H9 (cell line): ENCODE measurements around the gene ZNF429. TPM values are rescaled to one million over a fixed set of nuclear protein-coding genes. Genes with fewer than 3 reads are reported as not detected.
A peak's percentile ranks its signal among the peaks of the same experiment; 100 is the strongest.

Source experiments
- DNase-seq: peaks from one replicate; pipeline ENCODE4 v3.0.0-alpha.2; 2017
- H2AFZ ChIP-seq: one replicate; pipeline ENCODE4 v1.6.1; 2013; ENCODE audit warnings: mild to moderate bottlenecking, low read length, control low read depth, moderate library complexity
- H2AK5ac ChIP-seq: 2 replicates; pipeline ENCODE4 v1.6.1; 2013; ENCODE audit warnings: low read length, control low read depth, mixed read lengths; ENCODE audit not compliant: insufficient read length
- H2BK120ac ChIP-seq: one replicate; pipeline ENCODE4 v1.6.1; 2013; ENCODE audit warnings: low read depth, mild to moderate bottlenecking, low read length, control low read depth, inconsistent platforms; ENCODE audit not compliant: poor library complexity, severe bottlenecking
- H2BK12ac ChIP-seq: 2 replicates; pipeline ENCODE4 v1.6.1; 2013; ENCODE audit warnings: low read length, control low read depth, mixed read lengths, low read depth; ENCODE audit not compliant: insufficient read length
- H2BK15ac ChIP-seq: 2 replicates; pipeline ENCODE4 v1.6.1; 2013; ENCODE audit warnings: low read depth, low read length, control low read depth
- H2BK20ac ChIP-seq: one replicate; pipeline ENCODE4 v1.6.1; 2013; ENCODE audit warnings: low read depth, mild to moderate bottlenecking, low read length, control low read depth, inconsistent platforms; ENCODE audit not compliant: poor library complexity, severe bottlenecking
- H2BK5ac ChIP-seq: 2 replicates; pipeline ENCODE4 v1.6.1; 2013; ENCODE audit warnings: low read length, control low read depth, mixed read lengths; ENCODE audit not compliant: insufficient read length
- H3K14ac ChIP-seq: 2 replicates; pipeline ENCODE4 v1.6.1; 2013; ENCODE audit warnings: low read length, control low read depth; ENCODE audit not compliant: insufficient read depth
- H3K18ac ChIP-seq: 2 replicates; pipeline ENCODE4 v1.6.1; 2013; ENCODE audit warnings: low read depth, mild to moderate bottlenecking, mixed read lengths, low read length, control low read depth; ENCODE audit not compliant: insufficient read length
- H3K23ac ChIP-seq: 2 replicates; pipeline ENCODE4 v1.6.1; 2013; ENCODE audit warnings: low read length, control low read depth, mixed read lengths, low read depth; ENCODE audit not compliant: insufficient read length
- H3K23me2 ChIP-seq: 2 replicates; pipeline ENCODE4 v1.6.1; 2013; ENCODE audit warnings: low read depth, mild to moderate bottlenecking, mixed read lengths, low read length, control low read depth; ENCODE audit not compliant: insufficient read length, poor library complexity, severe bottlenecking
- H3K27ac ChIP-seq: 2 replicates; pipeline ENCODE4 v1.5.1; 2013; ENCODE audit warnings: low read length, control low read depth, mixed read lengths, low read depth; ENCODE audit not compliant: insufficient read length
- H3K27me3 ChIP-seq: 2 replicates; pipeline ENCODE4 v1.6.1; 2013; ENCODE audit warnings: low read length, control low read depth, inconsistent platforms; ENCODE audit not compliant: insufficient read depth
- H3K4ac ChIP-seq: 2 replicates; pipeline ENCODE4 v1.6.1; 2013; ENCODE audit warnings: low read depth, mild to moderate bottlenecking, control low read depth, inconsistent platforms, low read length, moderate library complexity
- H3K4me1 ChIP-seq: 2 replicates; pipeline ENCODE4 v1.6.1; 2013; ENCODE audit warnings: low read length, control low read depth, inconsistent platforms; ENCODE audit not compliant: insufficient read depth
- H3K4me2 ChIP-seq: 2 replicates; pipeline ENCODE4 v1.6.1; 2013; ENCODE audit warnings: low read length, control low read depth, mixed read lengths; ENCODE audit not compliant: insufficient read length, insufficient read depth
- H3K56ac ChIP-seq: 2 replicates; pipeline ENCODE4 v1.6.1; 2013; ENCODE audit warnings: low read depth, mild to moderate bottlenecking, mixed read lengths, low read length, control low read depth; ENCODE audit not compliant: insufficient read length
- H3K79me1 ChIP-seq: 2 replicates; pipeline ENCODE4 v1.6.1; 2013; ENCODE audit warnings: low read depth, mild to moderate bottlenecking, moderate library complexity, low read length, control low read depth, inconsistent platforms; ENCODE audit not compliant: insufficient read depth, poor library complexity, severe bottlenecking
- H3K79me2 ChIP-seq: 2 replicates; pipeline ENCODE4 v1.6.1; 2013; ENCODE audit warnings: low read length, control low read depth, inconsistent platforms; ENCODE audit not compliant: insufficient read depth
- H3K9ac ChIP-seq: 2 replicates; pipeline ENCODE4 v1.6.1; 2013; ENCODE audit warnings: low read length, control low read depth, mixed read lengths; ENCODE audit not compliant: insufficient read length; ENCODE audit errors: extremely low read depth
- H3K9me3 ChIP-seq: one replicate; pipeline ENCODE4 v1.6.1; 2013; ENCODE audit warnings: low read depth, low read length, inconsistent platforms; ENCODE audit not compliant: control insufficient read depth
- H3T11ph ChIP-seq: one replicate; pipeline ENCODE4 v1.6.1; 2013; ENCODE audit warnings: mild to moderate bottlenecking, low read length, control low read depth, inconsistent platforms
- H4K20me1 ChIP-seq: one replicate; pipeline ENCODE4 v1.6.1; 2013; ENCODE audit not compliant: control insufficient read depth, insufficient read length, insufficient read depth
- H4K5ac ChIP-seq: 2 replicates; pipeline ENCODE4 v1.6.1; 2013; ENCODE audit warnings: low read depth, mild to moderate bottlenecking, mixed read lengths, low read length, control low read depth; ENCODE audit not compliant: insufficient read length
- H4K8ac ChIP-seq: replicated peaks from 2 replicates; pipeline ENCODE4 v1.6.1; 2013; ENCODE audit warnings: low read length, control low read depth, mixed read lengths, low read depth; ENCODE audit not compliant: insufficient read length
- H4K91ac ChIP-seq: 2 replicates; pipeline ENCODE4 v1.6.1; 2013; ENCODE audit warnings: low read depth, mild to moderate bottlenecking, moderate library complexity, mixed read lengths, low read length, control low read depth; ENCODE audit not compliant: insufficient read length
- H3K27ac Mint-ChIP-seq, 3 experiments: 2 replicates in 2 of 3; 3 replicates in 1 of 3; pipeline ENCODE4 v1.8.0; 2020 to 2021; ENCODE audit warnings: mixed read lengths in 3 of 3, mild to moderate bottlenecking in 1 of 3, moderate library complexity in 1 of 3
- H3K27me3 Mint-ChIP-seq: 2 replicates; pipeline ENCODE4 v1.8.0; 2021; ENCODE audit warnings: low read depth, mild to moderate bottlenecking, moderate library complexity, mixed read lengths
- H3K36me3 Mint-ChIP-seq, 3 experiments: 2 replicates in 2 of 3; 3 replicates in 1 of 3; pipeline ENCODE4 v1.8.0; 2020 to 2021; ENCODE audit warnings: low read depth in 3 of 3, mixed read lengths in 3 of 3; ENCODE audit not compliant: insufficient read depth in 1 of 3
- H3K4me1 Mint-ChIP-seq, 2 experiments: 2 replicates each; pipeline ENCODE4 v1.8.0; 2020; ENCODE audit warnings: mixed read lengths in 2 of 2
- H3K4me3 Mint-ChIP-seq, 2 experiments: 2 replicates in 1 of 2; 3 replicates in 1 of 2; pipeline ENCODE4 v1.8.0; 2020 to 2021; ENCODE audit warnings: mild to moderate bottlenecking in 2 of 2, mixed read lengths in 2 of 2, moderate library complexity in 1 of 2
- H3K9me3 Mint-ChIP-seq, 2 experiments: 2 replicates in 1 of 2; 3 replicates in 1 of 2; pipeline ENCODE4 v1.8.0; 2020; ENCODE audit warnings: mild to moderate bottlenecking in 2 of 2, mixed read lengths in 2 of 2, moderate library complexity in 1 of 2
- WGBS: extraction: QIAGEN DNeasy Blood & Tissue Kit; methylation state at CpG from one replicate; pipeline ENCODE4 v1.1.7; 2013; ENCODE audit warnings: missing lambda C conversion rate, low lambda C conversion rate, mixed read lengths; ENCODE audit not compliant: insufficient read length; ENCODE audit errors: extremely low coverage; 5-methylcytosine and 5-hydroxymethylcytosine counted together
- total RNA-seq: library from RNA; stranded (reverse); gene quantifications from 2 replicates; pipeline ENCODE4 v1.2.1, GENCODE V29; 2021
- TF ChIP-seq, protein P1 (sequence below): fragments of 200-600 bp; sonication (generic); conservative IDR thresholded peaks from 3 replicates; pipeline ENCODE4 v1.8.0; 2021; ENCODE audit warnings: antibody characterized with exemption, mild to moderate bottlenecking

ZNF429 gene
- total RNA-seq, 1 experiment from 2014 or later = 11.2 TPM

- Mint-ChIP-seq H3K9me3 (peaks cover 0 to 4% of the 10 kb centered on the region in 2 experiments; a peak in 2 of 5 replicates), H3K36me3 (peaks cover 0 to 1% (median under 1%) of the 10 kb centered on the region in 3 experiments; a peak in 3 of 7 replicates), H3K4me3 (no peak overlapping the region), H3K4me1 (no peaks in the 10 kb centered on the region; a peak in 1 of 4 replicates), H3K27ac (no peak overlapping the region), H3K27me3 (no peaks in the 10 kb centered on the region; the same call in 1 of the 2 replicates)
- H3K23me2 ChIP-seq = no peaks in the 10 kb centered on the region
- no peak overlapping the region for H3T11ph ChIP-seq
- no peak overlapping the region for H4K5ac ChIP-seq
- H2BK15ac ChIP-seq = no peak overlapping the region
- no peaks in the 10 kb centered on the region for H4K20me1 ChIP-seq
- no peak overlapping the region for H3K4ac ChIP-seq
- H2BK5ac ChIP-seq = no peak overlapping the region
- no peak overlapping the region for H3K27ac ChIP-seq
- H3K79me2 ChIP-seq = no peaks in the 10 kb centered on the region
- peak; percentile 57 for DNase-seq
- no peaks in the 10 kb centered on the region for H3K9me3 ChIP-seq
- H3K18ac ChIP-seq = no peak overlapping the region
- H4K8ac ChIP-seq = no peak overlapping the region
- H2BK12ac ChIP-seq = no peak overlapping the region
- H2BK20ac ChIP-seq = no peak overlapping the region
- no peak overlapping the region for H3K9ac ChIP-seq
- no peak overlapping the region for H2AK5ac ChIP-seq
- no peak overlapping the region for H3K14ac ChIP-seq
- H3K79me1 ChIP-seq = no peaks in the 10 kb centered on the region
- no peak overlapping the region for H4K91ac ChIP-seq
- H2BK120ac ChIP-seq = no peak overlapping the region
- H2AFZ ChIP-seq = no peak overlapping the region
- no peak overlapping the region for H3K56ac ChIP-seq
- no peaks in the 10 kb centered on the region for H3K4me1 ChIP-seq
- no CpG with 5 or more reads among the region's 5 CpGs for WGBS
- H3K23ac ChIP-seq = no peak overlapping the region
- H3K27me3 ChIP-seq = no peaks in the 10 kb centered on the region
- TF ChIP-seq, protein P1, sequence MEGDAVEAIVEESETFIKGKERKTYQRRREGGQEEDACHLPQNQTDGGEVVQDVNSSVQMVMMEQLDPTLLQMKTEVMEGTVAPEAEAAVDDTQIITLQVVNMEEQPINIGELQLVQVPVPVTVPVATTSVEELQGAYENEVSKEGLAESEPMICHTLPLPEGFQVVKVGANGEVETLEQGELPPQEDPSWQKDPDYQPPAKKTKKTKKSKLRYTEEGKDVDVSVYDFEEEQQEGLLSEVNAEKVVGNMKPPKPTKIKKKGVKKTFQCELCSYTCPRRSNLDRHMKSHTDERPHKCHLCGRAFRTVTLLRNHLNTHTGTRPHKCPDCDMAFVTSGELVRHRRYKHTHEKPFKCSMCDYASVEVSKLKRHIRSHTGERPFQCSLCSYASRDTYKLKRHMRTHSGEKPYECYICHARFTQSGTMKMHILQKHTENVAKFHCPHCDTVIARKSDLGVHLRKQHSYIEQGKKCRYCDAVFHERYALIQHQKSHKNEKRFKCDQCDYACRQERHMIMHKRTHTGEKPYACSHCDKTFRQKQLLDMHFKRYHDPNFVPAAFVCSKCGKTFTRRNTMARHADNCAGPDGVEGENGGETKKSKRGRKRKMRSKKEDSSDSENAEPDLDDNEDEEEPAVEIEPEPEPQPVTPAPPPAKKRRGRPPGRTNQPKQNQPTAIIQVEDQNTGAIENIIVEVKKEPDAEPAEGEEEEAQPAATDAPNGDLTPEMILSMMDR = peak; percentile 52
- no peak overlapping the region for H3K4me2 ChIP-seq
These were observed 36.6 kb upstream of the ZNF429 start for GRCh38 chr19:21468791-21469190.
